GM21737 (cell line): ENCODE measurements around the gene DNAH7.

Source experiments
- ATAC-seq: cut with Tn5 transposase; IDR thresholded peaks from one replicate; pipeline ENCODE4 v1.9.1; 2021; ENCODE audit warnings: mild to moderate bottlenecking, moderate library complexity; ENCODE audit not compliant: unreplicated experiment

Gene DNAH7

GRCh38 chr2:196079052-196079451, 10.4 kb upstream of the DNAH7 start:
- no peak for ATAC-seq

- ATAC-seq, result no peak
These were observed 9.2 kb upstream of the DNAH7 start for GRCh38 chr2:196077821-196078220.

GRCh38 chr2:196076778-196077568, 8.3 kb upstream of the DNAH7 start:
- ATAC-seq, result no peak

- ATAC-seq, result no peak
These were observed 6.6 kb upstream of the DNAH7 start for GRCh38 chr2:196075196-196075595.

- ATAC-seq, result no peak
These were observed 6.0 kb upstream of the DNAH7 start for GRCh38 chr2:196074631-196075030.

GRCh38 chr2:196073521-196073920, 4.9 kb upstream of the DNAH7 start:
- ATAC-seq, result no peak

- no peak for ATAC-seq
These were observed 1.6 kb downstream of the DNAH7 start for GRCh38 chr2:196067088-196067382.

- no peak for ATAC-seq
These were observed 2.1 kb downstream of the DNAH7 start for GRCh38 chr2:196066291-196067087.

- no peak for ATAC-seq
These were observed 4.9 kb downstream of the DNAH7 start for GRCh38 chr2:196063773-196064172.

GRCh38 chr2:196059491-196059960, 9.1 kb downstream of the DNAH7 start:
- no peak for ATAC-seq

- ATAC-seq, result no peak
These were observed 14.0 kb downstream of the DNAH7 start for GRCh38 chr2:196054631-196055030.

GRCh38 chr2:196046123-196046917, 22.3 kb downstream of the DNAH7 start:
- ATAC-seq, result no peak

- no peak for ATAC-seq
These were observed 26.9 kb downstream of the DNAH7 start for GRCh38 chr2:196041786-196042185.

- no peak for ATAC-seq
These were observed 28.4 kb downstream of the DNAH7 start for GRCh38 chr2:196040218-196040617.

GRCh38 chr2:196036442-196036841, 32.2 kb downstream of the DNAH7 start:
- no peak for ATAC-seq

- ATAC-seq, result no peak
These were observed 50.6 kb downstream of the DNAH7 start for GRCh38 chr2:196018037-196018436.

GRCh38 chr2:196012314-196012713, 56.3 kb downstream of the DNAH7 start:
- no peak for ATAC-seq

- no peak for ATAC-seq
These were observed 68.1 kb downstream of the DNAH7 start for GRCh38 chr2:196000551-196000950.

- no peak for ATAC-seq
These were observed 70.6 kb downstream of the DNAH7 start for GRCh38 chr2:195998070-195998469.

- no peak for ATAC-seq
These were observed 73.1 kb downstream of the DNAH7 start for GRCh38 chr2:195995499-195995898.

GRCh38 chr2:195993623-195994022, 75.0 kb downstream of the DNAH7 start:
- no peak for ATAC-seq
